C1 segment of cervical spinal cord (tissue), 14 donors: ENCODE data around the gene SLC38A8.

Source experiments
- DNase-seq, 14 donors: peaks; one replicate each; lab custom pipeline; 2025; lab: John Stamatoyannopoulos, UW

The SLC38A8 gene

GRCh38 chr16:84032458-84033178 is 10.0 kb downstream of the SLC38A8 start:
- DNase-seq: no peak

GRCh38 chr16:84031556-84031955 is 11.0 kb downstream of the SLC38A8 start:
- DNase-seq: no peak

- DNase-seq: peak in 2 of 14 donors; percentile 7 to 12
Measured at GRCh38 chr16:84029297-84030047, 13.1 kb downstream of the SLC38A8 start.

- DNase-seq: peak in 1 of 14 donors; percentile 31
Measured at GRCh38 chr16:84027625-84028024, 15.0 kb downstream of the SLC38A8 start.

- DNase-seq: no peak
Measured at GRCh38 chr16:84026606-84027005, 16.0 kb downstream of the SLC38A8 start.

GRCh38 chr16:84024854-84025253 is 17.7 kb downstream of the SLC38A8 start:
- DNase-seq: no peak

- peak in 1 of 14 donors; percentile 86 for DNase-seq
Measured at GRCh38 chr16:84022644-84023043, 20.0 kb downstream of the SLC38A8 start.

GRCh38 chr16:84021488-84021887 is 21.1 kb downstream of the SLC38A8 start:
- DNase-seq: no peak

GRCh38 chr16:84020353-84020752 is 22.2 kb downstream of the SLC38A8 start:
- peak in 1 of 14 donors; percentile 77 for DNase-seq

GRCh38 chr16:84018710-84019109 is 23.9 kb downstream of the SLC38A8 start:
- no peak for DNase-seq

GRCh38 chr16:84016477-84016876 is 26.1 kb downstream of the SLC38A8 start:
- no peak for DNase-seq

- DNase-seq: no peak
Measured at GRCh38 chr16:84015399-84015798, 27.2 kb downstream of the SLC38A8 start.

- no peak for DNase-seq
Measured at GRCh38 chr16:84014570-84015327, 27.8 kb downstream of the SLC38A8 start.

- no peak for DNase-seq
Measured at GRCh38 chr16:84013787-84014569, 28.6 kb downstream of the SLC38A8 start.

GRCh38 chr16:84009282-84009681 is 33.3 kb downstream of the SLC38A8 start:
- no peak for DNase-seq

GRCh38 chr16:84007965-84008364 is 34.6 kb downstream of the SLC38A8 start:
- peak in 1 of 14 donors; percentile 6 for DNase-seq

GRCh38 chr16:84007520-84007919 is 35.1 kb downstream of the SLC38A8 start:
- no peak for DNase-seq

- DNase-seq: no peak
Measured at GRCh38 chr16:84005391-84005790, 37.2 kb downstream of the SLC38A8 start.

- DNase-seq: no peak
Measured at GRCh38 chr16:84004442-84004841, 38.2 kb downstream of the SLC38A8 start.

- DNase-seq: no peak
Measured at GRCh38 chr16:84003038-84003437, 39.6 kb downstream of the SLC38A8 start.

GRCh38 chr16:84001726-84002125 is 40.9 kb downstream of the SLC38A8 start:
- DNase-seq: no peak
